ENCODE results near the gene ZEB2. TPM values are rescaled to one million over a fixed set of nuclear protein-coding genes. Genes with fewer than 3 reads are reported as not detected.

The ZEB2 gene
- total and polyA plus RNA-seq, 9 donors: 55.3 to 250 (median 174) TPM

DNA sequence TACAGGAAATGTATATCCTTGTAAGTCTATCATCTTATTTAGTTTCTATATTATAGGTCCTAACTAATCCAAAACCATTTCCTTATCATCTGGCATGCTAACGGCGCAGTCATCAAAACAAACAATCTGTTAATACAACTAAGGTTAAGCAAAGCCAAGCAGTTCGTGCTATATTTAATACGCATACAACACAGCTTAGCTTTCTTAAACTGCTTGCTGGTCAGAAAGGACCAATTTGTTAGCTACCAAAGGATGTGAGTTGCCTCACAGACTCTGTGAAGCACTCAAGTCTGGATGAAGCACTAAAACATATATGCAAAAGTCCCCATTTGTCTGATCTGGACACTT lies 67.0 kb downstream of the ZEB2 start:
- TF ChIP-seq POLR2A (IDR thresholded peaks at IDR 0.05): no peak
- TF ChIP-seq EP300 (IDR thresholded peaks at IDR 0.05): no peak
- TF ChIP-seq, protein P1, sequence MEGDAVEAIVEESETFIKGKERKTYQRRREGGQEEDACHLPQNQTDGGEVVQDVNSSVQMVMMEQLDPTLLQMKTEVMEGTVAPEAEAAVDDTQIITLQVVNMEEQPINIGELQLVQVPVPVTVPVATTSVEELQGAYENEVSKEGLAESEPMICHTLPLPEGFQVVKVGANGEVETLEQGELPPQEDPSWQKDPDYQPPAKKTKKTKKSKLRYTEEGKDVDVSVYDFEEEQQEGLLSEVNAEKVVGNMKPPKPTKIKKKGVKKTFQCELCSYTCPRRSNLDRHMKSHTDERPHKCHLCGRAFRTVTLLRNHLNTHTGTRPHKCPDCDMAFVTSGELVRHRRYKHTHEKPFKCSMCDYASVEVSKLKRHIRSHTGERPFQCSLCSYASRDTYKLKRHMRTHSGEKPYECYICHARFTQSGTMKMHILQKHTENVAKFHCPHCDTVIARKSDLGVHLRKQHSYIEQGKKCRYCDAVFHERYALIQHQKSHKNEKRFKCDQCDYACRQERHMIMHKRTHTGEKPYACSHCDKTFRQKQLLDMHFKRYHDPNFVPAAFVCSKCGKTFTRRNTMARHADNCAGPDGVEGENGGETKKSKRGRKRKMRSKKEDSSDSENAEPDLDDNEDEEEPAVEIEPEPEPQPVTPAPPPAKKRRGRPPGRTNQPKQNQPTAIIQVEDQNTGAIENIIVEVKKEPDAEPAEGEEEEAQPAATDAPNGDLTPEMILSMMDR (IDR thresholded peaks at IDR 0.05): no peak
- H3K4me1 ChIP-seq (ENCODE audit: insufficient read depth): peaks cover 17% of the 10 kb centered on the region

DNA sequence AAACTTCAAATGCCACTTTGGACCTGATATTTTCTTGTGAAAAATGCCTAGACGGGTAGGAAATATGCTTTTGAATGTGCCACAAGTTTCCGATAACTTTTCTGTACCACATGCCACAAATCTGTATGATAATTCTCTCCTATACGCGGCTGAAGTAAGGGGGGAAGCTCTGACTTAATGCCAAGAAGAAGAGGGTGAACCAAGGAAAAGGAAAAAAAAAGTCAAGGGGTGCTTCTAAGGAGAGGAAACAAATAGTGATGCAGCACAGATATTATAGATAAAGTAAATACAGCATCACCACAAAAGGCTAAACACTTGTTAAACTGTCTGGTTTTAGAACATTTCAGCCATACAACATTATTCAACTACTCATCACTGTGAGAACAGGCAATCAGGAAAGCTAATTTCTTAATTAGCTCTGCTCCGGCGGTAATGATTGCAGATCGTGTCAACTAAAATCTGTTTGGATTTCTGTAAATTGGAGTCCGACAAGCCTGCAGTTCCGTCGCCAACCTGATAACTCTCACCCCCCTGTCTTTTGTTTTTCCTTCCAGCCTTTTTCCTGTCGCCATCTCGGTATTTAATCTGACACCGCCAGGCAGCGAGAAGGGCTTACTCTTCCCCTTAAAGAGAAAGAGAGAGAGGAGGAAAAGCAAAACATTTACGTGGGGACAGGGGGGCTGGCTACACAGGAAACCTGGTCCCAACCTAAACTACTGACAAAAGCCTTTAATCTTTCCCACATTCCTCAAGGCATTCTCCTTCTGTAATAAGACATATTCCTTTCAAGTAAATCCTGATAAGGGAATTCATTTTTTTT lies 67.5 kb downstream of the ZEB2 start:
- H3K27me3 ChIP-seq: no peaks in the 10 kb centered on the region
- H3K4me1 ChIP-seq (ENCODE audit: insufficient read depth): peaks cover 17% of the 10 kb centered on the region
- WGBS, 3 donors: 19 to 34% (median 22%) methylated on average over 15 of the region's 15 CpGs
- intact Hi-C loops (cut with DNase I): loop anchor here in 1 of 4 donors (2.0 kb wide), 1 partner anchor 62 kb away; no protein-coding TSS in a partner anchor
- H3K4me3 ChIP-seq: peak overlapping the region; percentile 5
- DNase-seq: no peak
- no peaks in the 10 kb centered on the region for H3K36me3 ChIP-seq
- H3K27ac ChIP-seq: peak overlapping the region in 1 of 2 donors; percentile 55
- TF ChIP-seq, protein P1 (IDR thresholded peaks at IDR 0.05): peak in 1 of 3 donors; percentile 11
- TF ChIP-seq POLR2A (IDR thresholded peaks at IDR 0.05) (no peak), EP300 (IDR thresholded peaks at IDR 0.05) (no peak)
- no peaks in the 10 kb centered on the region for H3K9me3 ChIP-seq

More for the DNA sequence above, 67.0 kb downstream of the ZEB2 start:
- H3K4me3 ChIP-seq: no peak overlapping the region
- no peaks in the 10 kb centered on the region for H3K9me3 ChIP-seq
- no peak for DNase-seq
- intact Hi-C loops (cut with DNase I): loop anchor here in 1 of 4 donors (2.0 kb wide), 1 partner anchor 62 kb away; no protein-coding TSS in a partner anchor
- 7 to 24% (median 10%) methylated on average over 4 of the region's 4 CpGs for WGBS, 3 donors
- H3K27ac ChIP-seq: peak overlapping the region in 1 of 2 donors; percentile 55
- no peaks in the 10 kb centered on the region for H3K27me3 ChIP-seq
- H3K36me3 ChIP-seq: no peaks in the 10 kb centered on the region

- no peak for DNase-seq
- peaks cover 15% of the 10 kb centered on the region for H3K4me1 ChIP-seq (ENCODE audit: insufficient read depth)
- intact Hi-C loops (cut with DNase I): no loop called here
- H3K27me3 ChIP-seq: no peaks in the 10 kb centered on the region
- TF ChIP-seq POLR2A (IDR thresholded peaks at IDR 0.05): no peak
- TF ChIP-seq EP300 (IDR thresholded peaks at IDR 0.05): no peak
- TF ChIP-seq, protein P1 (IDR thresholded peaks at IDR 0.05): no peak
- 96 to 98% (median 97%) methylated on average over 2 of the region's 2 CpGs for WGBS, 3 donors
- no peak overlapping the region for H3K4me3 ChIP-seq
- no peak overlapping the region for H3K27ac ChIP-seq
- no peaks in the 10 kb centered on the region for H3K9me3 ChIP-seq
- H3K36me3 ChIP-seq: no peaks in the 10 kb centered on the region
These were observed 68.5 kb downstream of the ZEB2 start for GRCh38 chr2:144451443-144451842.

DNA sequence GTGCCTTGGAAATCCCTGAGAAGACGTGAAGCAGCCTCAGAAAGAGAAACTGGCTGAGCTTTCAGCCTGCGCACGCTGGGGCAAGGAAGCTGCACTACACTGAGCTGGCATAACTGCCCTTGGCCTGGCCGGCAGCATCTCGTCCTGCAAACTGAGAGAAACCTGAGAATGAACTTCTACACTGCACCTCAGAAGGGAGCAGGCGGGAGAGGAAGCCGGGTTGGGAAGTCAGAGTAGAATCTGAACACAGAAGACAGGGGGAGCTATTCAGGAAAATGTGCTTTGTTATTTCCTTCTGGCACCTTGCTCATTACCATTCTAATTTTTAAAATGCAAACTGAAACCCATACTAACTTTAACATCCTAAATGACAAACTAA lies 70.9 kb downstream of the ZEB2 start:
- WGBS, 3 donors: 51 to 65% (median 52%) methylated on average over 7 of the region's 7 CpGs
- H3K4me3 ChIP-seq: no peak overlapping the region
- H3K27me3 ChIP-seq: no peaks in the 10 kb centered on the region
- intact Hi-C loops (cut with DNase I): loop anchor here in 2 of 4 donors (10.0 kb wide), 2 partner anchors 56 to 66 kb away; no protein-coding TSS in a partner anchor
- peaks cover 18% of the 10 kb centered on the region for H3K4me1 ChIP-seq (ENCODE audit: insufficient read depth)
- TF ChIP-seq, protein P1 (IDR thresholded peaks at IDR 0.05): peak in 1 of 3 donors; percentile 11
- TF ChIP-seq EP300 (IDR thresholded peaks at IDR 0.05): no peak
- DNase-seq: peak in 1 of 5 donors; percentile 49
- H3K36me3 ChIP-seq: no peaks in the 10 kb centered on the region
- H3K27ac ChIP-seq: no peak overlapping the region
- no peaks in the 10 kb centered on the region for H3K9me3 ChIP-seq

All from ovary (tissue), 9 donors.